ENCODE measurements around the gene UNC13A. TPM values are rescaled to one million over a fixed set of nuclear protein-coding genes. Genes with fewer than 3 reads are reported as not detected.
"Not testable (repeated sequence)": the region's sequence is repeated elsewhere in the genome, so short reads cannot be mapped to it uniquely, and the experiment has no call there.

UNC13A gene
- total RNA-seq, 2 experiments from 2014 or later = 0.02 to 0.04 TPM

DNA sequence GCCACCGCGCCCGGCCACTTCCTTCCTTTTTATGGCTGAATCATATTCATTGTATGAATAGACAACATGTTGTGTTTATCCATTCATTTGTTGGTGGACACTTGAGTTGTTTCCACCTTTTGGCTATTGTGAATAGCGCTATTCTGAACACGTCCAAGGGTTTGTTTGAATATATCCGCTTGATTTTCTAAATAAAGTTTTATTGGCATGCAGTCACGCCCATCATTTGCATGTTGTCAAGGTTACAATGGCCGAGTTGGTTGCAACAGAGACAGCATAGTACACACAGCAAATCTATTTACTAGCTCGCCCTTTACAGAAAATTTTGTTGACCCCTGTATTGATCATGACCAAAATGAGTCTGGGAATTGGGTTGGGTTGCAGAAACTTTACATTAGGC lies 89.2 kb downstream of the UNC13A start:
- Mint-ChIP-seq H3K4me1 (no peaks in the 10 kb centered on the region), H3K4me3 (no peak overlapping the region), H3K27ac (no peak overlapping the region), H3K27me3 (peaks cover 25% of the 10 kb centered on the region), H3K36me3 (ENCODE audit: low read depth) (no peaks in the 10 kb centered on the region), H3K9me3 (ENCODE audit: low read depth) (no peaks in the 10 kb centered on the region)
- DNase-seq (no peak), ATAC-seq (no peak)
- intact Hi-C loops (cut with DNase I, micrococcal nuclease) = no loop called here
- ChIA-PET POLR2A (interaction anchor here (0.6 kb wide), 1 partner anchor 35 kb away, joined by 3 read pairs; no protein-coding TSS in a partner anchor), CTCF (no interaction called here)

DNA sequence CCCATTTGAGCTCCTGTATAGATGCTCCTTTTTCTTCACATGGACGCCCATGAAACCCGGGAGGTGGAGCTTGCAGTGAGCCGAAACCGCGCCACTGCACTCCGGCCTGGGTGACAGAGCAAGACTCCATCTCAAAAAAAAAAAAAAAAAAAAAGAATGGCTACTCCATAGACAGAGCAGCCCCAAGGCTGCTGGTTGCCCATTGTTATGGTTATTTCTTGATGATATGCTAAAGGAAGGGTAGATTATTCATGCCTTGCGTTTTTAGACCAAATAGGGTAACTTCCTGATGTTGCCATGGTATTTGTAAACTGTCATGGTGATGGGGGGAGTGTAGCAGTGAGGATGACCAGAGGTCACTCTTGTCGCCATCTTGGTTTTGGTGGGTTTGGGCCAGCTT lies 90.1 kb downstream of the UNC13A start:
- DNase-seq; POLR2A ChIA-PET; H3K27ac Mint-ChIP-seq; H3K4me1 Mint-ChIP-seq; H3K4me3 Mint-ChIP-seq; ATAC-seq; intact Hi-C loops (cut with DNase I, micrococcal nuclease); H3K9me3 Mint-ChIP-seq (ENCODE audit: low read depth); H3K36me3 Mint-ChIP-seq (ENCODE audit: low read depth): not testable (repeated sequence)
- H3K27me3 Mint-ChIP-seq = peaks cover 22% of the 10 kb centered on the region
- CTCF ChIA-PET = interaction anchor here (0.6 kb wide), 1 partner anchor 102 kb away, joined by 3 read pairs; no protein-coding TSS in a partner anchor

DNA sequence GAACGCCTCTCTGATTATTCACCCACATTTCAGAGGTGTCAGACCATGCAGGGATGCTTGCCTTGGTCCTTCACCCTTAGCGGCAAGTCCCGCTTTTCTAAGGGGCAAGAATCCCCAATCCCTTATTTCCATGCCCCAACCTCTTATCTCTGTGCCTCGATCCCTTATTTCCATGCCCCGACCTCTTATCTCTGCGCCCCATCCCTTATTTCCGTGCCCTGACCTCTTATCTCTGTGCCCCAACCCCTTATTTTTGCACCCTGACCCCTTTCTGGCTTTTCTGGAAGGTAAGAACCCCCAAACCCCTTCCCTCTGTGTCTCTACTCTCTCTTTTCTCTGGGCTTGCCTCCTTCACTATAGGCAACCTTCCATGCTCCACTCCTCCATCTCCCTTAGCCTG lies 93.9 kb downstream of the UNC13A start:
- ATAC-seq; H3K4me3 Mint-ChIP-seq; DNase-seq; H3K36me3 Mint-ChIP-seq (ENCODE audit: low read depth); H3K4me1 Mint-ChIP-seq; POLR2A ChIA-PET; intact Hi-C loops (cut with DNase I, micrococcal nuclease); H3K27ac Mint-ChIP-seq; CTCF ChIA-PET; H3K9me3 Mint-ChIP-seq (ENCODE audit: low read depth): not testable (repeated sequence)
- H3K27me3 Mint-ChIP-seq = peaks cover 12% of the 10 kb centered on the region

DNA sequence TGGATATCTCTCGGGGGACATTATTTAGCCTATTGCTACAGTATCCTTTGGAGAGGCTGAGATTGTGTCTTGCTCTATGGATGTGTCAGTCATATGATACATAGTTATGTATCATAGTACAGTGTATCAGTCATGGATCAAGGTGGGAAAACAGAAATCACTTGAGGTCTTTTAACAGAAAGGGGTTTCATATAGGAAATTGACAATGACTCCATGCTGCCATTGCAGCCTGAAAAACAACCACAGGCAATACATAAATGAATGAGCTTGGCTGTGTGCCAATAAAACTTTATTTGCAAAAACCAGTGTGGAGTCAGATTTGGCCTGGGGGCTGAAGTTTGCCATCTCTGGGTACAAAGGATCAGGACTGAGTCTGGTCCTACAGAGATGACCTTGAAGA lies 97.3 kb downstream of the UNC13A start:
- no peaks in the 10 kb centered on the region for H3K36me3 Mint-ChIP-seq (ENCODE audit: low read depth)
- no peaks in the 10 kb centered on the region for H3K4me1 Mint-ChIP-seq
- H3K4me3 Mint-ChIP-seq = no peak overlapping the region
- CTCF ChIA-PET = no interaction called here
- H3K9me3 Mint-ChIP-seq (ENCODE audit: low read depth) = no peaks in the 10 kb centered on the region
- peaks cover 10% of the 10 kb centered on the region for H3K27me3 Mint-ChIP-seq
- POLR2A ChIA-PET = no interaction called here
- intact Hi-C loops (cut with DNase I, micrococcal nuclease) = no loop called here
- DNase-seq (no peak), ATAC-seq (peak; percentile 81)
- no peak overlapping the region for H3K27ac Mint-ChIP-seq

DNA sequence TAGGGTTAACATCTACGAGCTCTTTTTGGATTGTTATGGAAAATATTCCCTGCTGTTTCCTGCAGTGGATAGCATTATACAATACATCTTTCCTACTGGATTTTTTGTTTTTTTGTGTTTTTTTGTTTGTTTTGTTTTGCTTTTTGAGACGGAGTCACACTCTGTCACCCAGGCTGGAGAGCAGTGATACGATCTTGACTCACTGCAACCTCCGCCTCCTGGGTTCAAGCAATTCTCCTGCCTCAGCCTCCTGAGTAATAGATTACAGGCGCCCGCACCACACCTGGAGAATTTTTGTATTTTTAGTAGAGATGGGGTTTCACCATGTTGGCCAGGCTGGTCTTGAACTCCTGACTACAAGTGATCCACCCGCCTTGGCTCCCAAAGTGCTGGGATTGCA lies 102.8 kb downstream of the UNC13A start:
- intact Hi-C loops (cut with DNase I, micrococcal nuclease); H3K9me3 Mint-ChIP-seq (ENCODE audit: low read depth); H3K4me3 Mint-ChIP-seq; DNase-seq; POLR2A ChIA-PET; H3K27me3 Mint-ChIP-seq; H3K36me3 Mint-ChIP-seq (ENCODE audit: low read depth); H3K4me1 Mint-ChIP-seq; H3K27ac Mint-ChIP-seq; ATAC-seq: not testable (repeated sequence)
- CTCF ChIA-PET = interaction anchor here (1.0 to 1.1 kb wide), 2 partner anchors 10 to 28 kb away, joined by 3 read pairs; no protein-coding TSS in a partner anchor

DNA sequence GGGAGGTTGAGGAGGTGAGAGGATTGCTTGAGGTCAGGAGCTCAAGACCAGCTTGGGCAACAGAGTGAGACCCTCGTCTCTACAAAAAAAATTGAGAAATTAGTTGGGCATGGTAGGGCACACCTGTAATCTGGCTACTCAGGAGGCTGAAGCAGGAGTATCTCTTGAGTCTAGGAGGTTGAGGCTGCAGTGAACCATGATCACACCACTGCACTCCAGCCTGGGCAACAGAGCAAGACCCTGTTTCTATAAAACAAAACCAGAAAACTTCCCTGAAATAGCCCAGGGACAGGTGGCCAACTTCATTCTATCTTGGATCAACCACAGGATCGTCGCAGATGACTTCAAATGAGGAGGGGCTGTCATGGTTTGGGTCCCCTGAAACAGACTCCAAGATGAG lies 104.0 kb downstream of the UNC13A start:
- Mint-ChIP-seq H3K9me3 (ENCODE audit: low read depth) (no peaks in the 10 kb centered on the region), H3K36me3 (ENCODE audit: low read depth) (peaks cover 21% of the 10 kb centered on the region), H3K4me1 (no peaks in the 10 kb centered on the region), H3K27ac (no peak overlapping the region), H3K4me3 (no peak overlapping the region), H3K27me3 (no peaks in the 10 kb centered on the region)
- ATAC-seq = no peak
- intact Hi-C loops (cut with DNase I, micrococcal nuclease) = no loop called here
- ChIA-PET CTCF (interaction anchor here (0.6 kb wide), 1 partner anchor 48 kb away, joined by 3 read pairs; no protein-coding TSS in a partner anchor), POLR2A (no interaction called here)
- no peak for DNase-seq

DNA sequence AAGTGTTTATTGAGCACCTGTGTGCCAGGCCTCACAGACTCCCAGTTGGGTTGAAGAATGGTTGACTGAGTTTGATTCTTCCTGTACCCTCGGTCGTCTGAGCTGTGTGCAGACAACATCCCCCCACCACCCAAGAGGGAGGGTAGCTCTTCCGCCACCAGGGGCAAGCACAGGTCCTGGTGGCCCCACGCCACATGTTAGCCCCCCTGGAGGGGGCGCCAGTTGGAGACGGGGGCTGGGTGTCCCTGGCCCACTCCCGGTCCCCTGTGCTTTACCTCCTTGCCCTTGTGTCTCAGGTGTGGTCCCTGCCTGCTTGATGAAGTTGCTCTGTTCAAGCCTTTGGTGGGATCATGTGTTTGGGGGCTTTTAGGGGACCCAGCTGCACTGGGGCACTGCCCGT lies 105.5 kb downstream of the UNC13A start:
- POLR2A ChIA-PET = no interaction called here
- ATAC-seq = no peak

DNA sequence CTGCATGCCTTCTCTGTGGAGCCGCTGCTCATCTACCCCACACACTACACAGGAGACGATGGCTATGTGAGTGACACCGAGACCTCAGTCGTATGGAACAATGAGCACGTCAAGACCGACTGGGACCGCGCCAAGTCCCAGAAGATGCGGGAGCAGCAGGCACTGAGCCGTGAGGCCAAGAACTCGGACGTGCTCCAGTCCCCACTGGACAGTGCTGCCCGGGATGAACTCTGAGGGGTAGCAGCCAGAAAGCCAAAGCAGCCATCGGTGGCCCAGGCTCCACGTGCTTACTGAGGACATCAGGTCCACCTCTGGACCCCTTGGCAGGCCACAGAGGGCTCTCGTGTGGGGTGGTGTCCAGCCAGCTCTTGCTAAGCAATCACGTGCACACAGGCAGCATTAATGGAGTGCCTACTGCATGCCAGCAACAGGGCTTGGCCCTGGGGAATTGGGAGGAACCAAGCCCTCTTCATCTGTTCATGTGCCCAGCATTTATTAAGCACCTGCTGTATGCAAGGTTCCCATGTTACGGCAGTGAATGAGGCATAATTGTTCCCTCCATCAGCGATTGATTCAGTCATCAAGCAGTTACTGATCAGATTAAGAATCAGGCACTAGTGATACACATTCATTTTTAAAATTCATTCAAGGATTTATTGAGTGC lies 106.8 kb downstream of the UNC13A start:
- H3K36me3 Mint-ChIP-seq (ENCODE audit: low read depth) = peaks cover 30% of the 10 kb centered on the region
- POLR2A ChIA-PET = no interaction called here
- no peaks in the 10 kb centered on the region for H3K4me1 Mint-ChIP-seq
- intact Hi-C loops (cut with DNase I, micrococcal nuclease) = no loop called here
- H3K9me3 Mint-ChIP-seq (ENCODE audit: low read depth) = no peaks in the 10 kb centered on the region
- no peak overlapping the region for H3K27ac Mint-ChIP-seq
- no peak overlapping the region for H3K4me3 Mint-ChIP-seq
- no peak for DNase-seq
- no peak for ATAC-seq
- H3K27me3 Mint-ChIP-seq = no peaks in the 10 kb centered on the region
- CTCF ChIA-PET = no interaction called here

More for the DNA sequence above, 105.5 kb downstream of the UNC13A start:
- Mint-ChIP-seq H3K36me3 (ENCODE audit: low read depth) (peaks cover 28% of the 10 kb centered on the region), H3K4me3 (no peak overlapping the region), H3K4me1 (no peaks in the 10 kb centered on the region), H3K9me3 (ENCODE audit: low read depth) (no peaks in the 10 kb centered on the region), H3K27ac (no peak overlapping the region), H3K27me3 (no peaks in the 10 kb centered on the region)
- DNase-seq = no peak
- CTCF ChIA-PET = interaction anchor here (1.3 kb wide), 1 partner anchor 87 kb away, joined by 3 read pairs; no protein-coding TSS in a partner anchor
- intact Hi-C loops (cut with DNase I, micrococcal nuclease) = no loop called here

DNA sequence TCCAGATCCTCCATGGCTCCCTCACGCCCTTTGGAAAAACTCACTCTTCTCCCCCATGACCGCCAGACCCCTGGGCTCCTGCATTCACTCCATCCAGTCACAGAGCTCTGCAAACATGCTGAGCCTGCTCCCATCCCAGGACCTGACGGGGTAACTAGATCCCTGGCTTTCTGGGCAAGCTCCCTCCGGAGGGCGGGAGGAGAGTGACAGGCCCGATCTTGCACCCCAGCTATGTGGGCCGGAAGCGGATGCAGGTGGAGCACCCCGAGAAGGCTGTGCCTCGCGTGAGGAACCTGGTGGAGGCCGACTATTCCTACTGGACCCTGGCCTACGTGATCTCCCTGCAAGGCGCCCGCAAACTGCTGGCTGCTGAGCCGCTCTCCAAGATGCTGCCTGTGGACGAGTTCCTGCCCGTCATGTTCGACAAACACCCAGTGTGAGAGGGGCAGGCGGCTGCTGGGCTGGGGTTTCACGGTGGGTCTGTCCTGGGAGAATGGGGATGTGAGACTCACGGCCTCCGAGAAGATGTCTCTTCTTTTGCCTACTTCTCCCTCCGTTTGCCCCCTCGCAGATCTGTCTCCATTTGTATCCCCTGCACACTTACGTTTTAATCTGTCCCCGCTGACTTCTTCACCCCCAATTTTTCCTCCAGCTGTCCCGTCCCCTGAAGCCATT lies 107.5 kb downstream of the UNC13A start:
- H3K27ac Mint-ChIP-seq = no peak overlapping the region
- no peaks in the 10 kb centered on the region for H3K27me3 Mint-ChIP-seq
- DNase-seq = no peak
- peaks cover 34% of the 10 kb centered on the region for H3K36me3 Mint-ChIP-seq (ENCODE audit: low read depth)
- POLR2A ChIA-PET = no interaction called here
- no peaks in the 10 kb centered on the region for H3K4me1 Mint-ChIP-seq
- H3K9me3 Mint-ChIP-seq (ENCODE audit: low read depth) = no peaks in the 10 kb centered on the region
- H3K4me3 Mint-ChIP-seq = no peak overlapping the region
- intact Hi-C loops (cut with DNase I, micrococcal nuclease) = no loop called here
- CTCF ChIA-PET = interaction anchor here (0.6 kb wide), 1 partner anchor 21 kb away, joined by 3 read pairs; no protein-coding TSS in a partner anchor
- ATAC-seq = no peak

DNA sequence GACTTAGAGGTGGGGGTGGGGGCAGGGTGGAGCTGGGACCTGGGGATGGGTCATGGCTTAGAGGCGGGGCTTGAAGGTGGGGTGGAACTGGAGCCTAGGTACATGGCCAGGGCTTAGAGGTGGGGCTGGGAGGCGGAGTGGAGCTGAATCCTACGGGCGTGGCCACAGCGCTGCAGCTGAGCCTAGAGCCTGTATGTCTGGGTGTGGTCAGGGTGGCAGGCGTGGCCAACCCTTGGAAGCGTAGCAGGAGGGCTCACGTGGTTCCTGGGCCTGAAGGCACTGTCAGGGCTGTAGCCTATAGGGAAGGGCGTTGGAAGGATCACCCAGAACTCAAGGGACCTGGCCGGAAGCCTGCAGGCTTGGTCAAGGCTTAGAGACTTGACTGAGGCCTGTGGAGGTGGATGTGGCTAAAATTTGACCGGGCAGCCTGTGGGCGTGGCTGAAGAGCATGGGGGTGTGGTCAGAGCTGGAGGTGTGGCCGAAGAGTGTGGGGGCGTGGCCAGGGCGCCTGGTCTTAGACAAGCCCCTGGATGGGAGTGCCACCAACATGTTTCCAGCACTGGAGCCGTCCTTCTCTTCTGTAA lies 108.4 kb downstream of the UNC13A start:
- ChIA-PET CTCF (interaction anchor here (0.6 to 1.4 kb wide), 2 partner anchors 9 to 20 kb away, joined by 3 read pairs; no protein-coding TSS in a partner anchor), POLR2A (interaction anchor here (0.5 kb wide), 1 partner anchor 18 kb away, joined by 3 read pairs; no protein-coding TSS in a partner anchor)
- no peak overlapping the region for H3K4me3 Mint-ChIP-seq
- no peaks in the 10 kb centered on the region for H3K9me3 Mint-ChIP-seq (ENCODE audit: low read depth)
- no peaks in the 10 kb centered on the region for H3K27me3 Mint-ChIP-seq
- DNase-seq = peak; percentile 52
- ATAC-seq = peak; percentile 56
- intact Hi-C loops (cut with DNase I, micrococcal nuclease) = no loop called here
- no peaks in the 10 kb centered on the region for H3K4me1 Mint-ChIP-seq
- peaks cover 36% of the 10 kb centered on the region for H3K36me3 Mint-ChIP-seq (ENCODE audit: low read depth)
- H3K27ac Mint-ChIP-seq = no peak overlapping the region

DNA sequence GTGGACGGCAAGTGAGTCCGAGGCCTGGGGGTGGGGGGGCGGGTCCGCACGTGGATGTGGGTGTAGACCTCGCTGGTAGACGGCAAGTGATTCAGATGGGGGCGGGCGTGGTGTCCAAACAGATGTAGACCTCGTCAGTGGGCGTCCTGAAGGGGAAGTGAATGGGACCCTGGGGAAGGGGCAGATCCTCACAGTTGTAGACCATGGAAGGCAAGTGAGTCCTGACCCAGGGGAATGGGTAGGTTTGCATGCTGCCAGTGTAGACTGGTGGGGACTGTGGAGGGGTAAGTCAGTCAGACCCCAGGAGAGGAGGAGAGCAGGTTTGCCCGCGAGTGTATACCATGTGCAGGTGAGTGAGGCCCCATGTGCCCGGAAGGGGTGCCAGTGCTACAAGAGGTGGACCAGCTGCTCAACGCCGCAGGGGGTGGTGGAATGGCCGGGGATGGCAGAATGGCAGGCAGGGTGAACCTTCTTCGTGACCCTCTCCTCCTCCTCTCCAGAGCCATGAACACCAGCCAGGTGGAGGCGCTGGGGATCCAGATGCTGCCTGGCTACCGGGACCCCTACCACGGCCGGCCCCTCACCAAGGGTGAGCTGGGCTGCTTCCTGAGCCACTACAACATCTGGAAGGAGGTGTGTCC lies 110.6 kb downstream of the UNC13A start:
- H3K9me3 Mint-ChIP-seq (ENCODE audit: low read depth) = no peaks in the 10 kb centered on the region
- peaks cover 46% of the 10 kb centered on the region for H3K36me3 Mint-ChIP-seq (ENCODE audit: low read depth)
- H3K27me3 Mint-ChIP-seq = no peaks in the 10 kb centered on the region
- ATAC-seq (no peak), DNase-seq (no peak)
- ChIA-PET POLR2A (no interaction called here), CTCF (no interaction called here)
- no peak overlapping the region for H3K4me3 Mint-ChIP-seq
- no peaks in the 10 kb centered on the region for H3K4me1 Mint-ChIP-seq
- no peak overlapping the region for H3K27ac Mint-ChIP-seq
- intact Hi-C loops (cut with DNase I, micrococcal nuclease) = no loop called here

All from activated CD4-positive, alpha-beta T cell treated with anti-CD3 and anti-CD28 coated beads for 36 hours (primary cell).